ENCODE measurements around the gene TGFBR3L. TPM values are rescaled to one million over a fixed set of nuclear protein-coding genes. Genes with fewer than 3 reads are reported as not detected.

TGFBR3L gene
- 3.0 TPM for total RNA-seq
- long read RNA-seq, partial matches to known transcripts: 2 of 2 reads
- long read RNA-seq, other reads (novel, unspliced or antisense): 0 of 2 reads

- no peak for DNase-seq (ENCODE audit: low spot score)
- intact Hi-C loops (cut with DNase I): no loop called here
Observed at GRCh38 chr19:7914598-7915045, at the start of gene TGFBR3L. TGFBR3L (plus strand) TSS chr19:7914830.

GRCh38 chr19:7865262-7865911 lies 49.2 kb upstream of the TGFBR3L start:
- intact Hi-C loops (cut with DNase I): no loop called here

DNA sequence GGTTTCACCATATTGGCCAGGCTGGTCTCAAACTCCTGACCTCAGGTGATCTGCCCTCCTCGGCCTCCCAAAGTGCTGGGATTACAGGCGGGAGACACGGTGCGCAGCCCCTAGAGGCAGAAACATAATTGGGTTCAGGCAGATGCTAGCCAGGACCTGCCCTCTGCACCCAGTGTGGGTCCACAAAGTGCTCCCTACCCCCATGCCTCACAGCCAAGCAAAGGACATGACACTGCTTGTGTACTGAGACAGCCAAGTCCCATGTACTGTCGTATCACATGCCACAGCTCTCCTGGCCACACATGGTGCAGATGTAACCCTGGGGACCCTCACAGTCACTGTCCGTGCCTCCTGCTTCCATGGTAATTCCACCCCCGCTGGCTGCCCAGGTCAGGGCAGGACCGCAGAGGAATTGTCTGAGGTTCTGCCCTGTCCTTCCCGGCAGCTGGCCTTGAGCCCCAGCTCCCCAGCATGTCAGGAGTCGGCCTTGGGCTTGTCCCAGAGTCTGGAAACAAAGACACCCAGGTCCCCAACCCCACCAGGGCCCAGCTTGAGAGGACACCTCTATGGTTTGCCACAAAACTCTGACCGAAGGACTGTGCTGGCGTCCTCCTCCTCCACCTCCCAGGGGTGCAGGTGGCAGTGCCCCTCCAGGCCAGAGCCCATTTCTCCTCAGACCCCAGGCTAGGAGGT lies 48.1 kb upstream of the TGFBR3L start:
- intact Hi-C loops (cut with DNase I): no loop called here
- DNase-seq (ENCODE audit: low spot score): no peak

More at GRCh38 chr19:7865262-7865911, 49.2 kb upstream of the TGFBR3L start:
- DNase-seq (ENCODE audit: low spot score): no peak

GRCh38 chr19:7867092-7867844 lies 47.4 kb upstream of the TGFBR3L start:
- intact Hi-C loops (cut with DNase I): no loop called here
- DNase-seq (ENCODE audit: low spot score): no peak

GRCh38 chr19:7868326-7868670 lies 46.3 kb upstream of the TGFBR3L start:
- DNase-seq (ENCODE audit: low spot score): no peak
- intact Hi-C loops (cut with DNase I): no loop called here

DNA sequence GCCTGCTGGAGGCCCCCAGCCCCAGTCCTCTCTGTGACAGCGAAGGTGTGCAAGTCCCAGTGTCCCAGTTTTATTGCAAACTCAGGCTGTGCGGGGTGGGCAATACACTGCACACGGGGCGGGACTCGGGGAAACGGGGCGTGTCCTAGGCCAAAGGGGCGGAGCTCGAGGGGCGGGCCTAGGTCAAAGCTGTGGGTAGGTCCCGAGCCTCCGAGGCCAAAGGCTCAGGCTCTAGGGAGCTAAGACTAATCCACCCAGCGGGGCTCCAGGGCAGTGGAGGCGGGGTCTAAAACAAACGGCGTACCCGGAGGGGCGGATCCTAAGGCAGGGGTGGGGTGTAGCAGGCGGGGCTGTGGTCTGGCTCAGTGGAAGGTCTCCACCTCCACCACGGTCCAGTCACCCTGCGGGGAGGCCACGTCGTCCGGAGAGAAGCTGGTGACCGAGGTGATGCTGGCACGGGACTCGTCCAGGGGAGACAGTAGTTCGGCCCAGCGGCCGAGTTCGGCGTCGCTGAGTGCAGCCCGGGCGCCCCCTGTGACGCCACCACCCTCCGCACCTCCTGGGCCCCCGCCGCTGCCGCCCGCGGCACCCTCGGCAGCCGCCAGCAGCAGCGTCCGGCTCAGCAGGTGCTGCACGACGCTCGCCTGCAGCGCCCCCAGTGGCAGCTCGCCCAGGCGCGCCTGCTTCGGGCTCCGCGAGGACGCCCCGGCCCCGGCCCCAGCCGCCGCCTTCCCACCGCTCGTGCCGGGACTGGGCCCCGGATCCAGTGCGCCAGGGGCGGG lies 45.8 kb upstream of the TGFBR3L start:
- intact Hi-C loops (cut with DNase I): no loop called here
- DNase-seq (ENCODE audit: low spot score): no peak

DNA sequence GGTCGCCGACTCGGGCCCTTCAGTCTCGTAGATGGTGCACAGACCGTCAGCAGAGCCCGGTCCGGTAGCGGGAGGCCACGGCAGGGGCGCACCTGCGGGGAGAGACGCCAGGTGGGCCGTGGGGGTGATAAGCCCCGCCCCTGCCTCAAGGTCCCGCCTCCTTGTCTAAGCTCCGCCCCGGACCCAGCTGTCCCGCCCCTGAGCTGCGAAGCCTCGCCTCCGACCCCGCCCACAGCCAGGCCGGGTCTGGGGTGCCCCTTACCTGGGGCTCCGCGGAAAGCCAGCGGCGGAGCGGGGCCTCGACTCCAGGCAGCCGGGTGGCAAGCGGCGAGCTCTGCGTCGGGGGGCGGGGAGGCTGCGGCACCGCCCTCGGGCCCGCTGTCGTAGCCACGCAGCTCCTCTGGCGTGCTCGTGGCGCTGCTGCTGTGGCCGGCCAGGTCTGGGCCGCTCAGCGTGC lies 45.1 kb upstream of the TGFBR3L start:
- intact Hi-C loops (cut with DNase I): no loop called here
- no peak for DNase-seq (ENCODE audit: low spot score)

DNA sequence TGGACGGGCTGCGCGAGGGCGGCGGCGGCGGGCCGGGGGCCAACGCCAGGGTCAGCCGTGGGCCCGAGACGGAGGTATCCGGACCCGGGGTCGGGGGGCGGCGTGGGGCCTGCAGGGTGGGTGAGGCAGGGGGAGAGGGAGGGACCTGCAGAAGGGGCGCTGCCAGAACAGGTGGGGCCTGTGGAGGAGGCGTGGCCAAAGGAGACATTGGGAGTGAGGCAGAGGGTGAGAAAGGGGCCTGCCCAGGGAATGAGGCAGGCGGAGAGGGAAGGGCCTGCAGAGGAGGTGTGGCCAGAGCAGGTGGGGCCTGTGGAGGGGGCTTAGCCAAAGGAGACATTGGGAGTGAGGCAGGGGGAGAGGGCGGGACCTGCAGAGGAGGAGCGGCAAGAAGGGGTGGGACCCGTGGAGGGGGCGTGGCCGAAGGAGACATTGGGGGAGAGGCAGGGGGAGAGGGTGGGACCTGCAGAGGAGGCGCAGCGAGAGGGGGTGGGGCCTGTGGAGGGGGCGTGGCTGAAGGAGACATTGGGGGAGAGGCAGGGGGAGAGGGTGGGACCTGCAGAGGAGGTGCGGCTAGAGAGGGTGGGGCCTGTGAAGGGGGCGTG lies 44.6 kb upstream of the TGFBR3L start:
- DNase-seq (ENCODE audit: low spot score): no peak
- intact Hi-C loops (cut with DNase I): no loop called here

GRCh38 chr19:7870571-7871436 lies 43.8 kb upstream of the TGFBR3L start:
- DNase-seq (ENCODE audit: low spot score): no peak

DNA sequence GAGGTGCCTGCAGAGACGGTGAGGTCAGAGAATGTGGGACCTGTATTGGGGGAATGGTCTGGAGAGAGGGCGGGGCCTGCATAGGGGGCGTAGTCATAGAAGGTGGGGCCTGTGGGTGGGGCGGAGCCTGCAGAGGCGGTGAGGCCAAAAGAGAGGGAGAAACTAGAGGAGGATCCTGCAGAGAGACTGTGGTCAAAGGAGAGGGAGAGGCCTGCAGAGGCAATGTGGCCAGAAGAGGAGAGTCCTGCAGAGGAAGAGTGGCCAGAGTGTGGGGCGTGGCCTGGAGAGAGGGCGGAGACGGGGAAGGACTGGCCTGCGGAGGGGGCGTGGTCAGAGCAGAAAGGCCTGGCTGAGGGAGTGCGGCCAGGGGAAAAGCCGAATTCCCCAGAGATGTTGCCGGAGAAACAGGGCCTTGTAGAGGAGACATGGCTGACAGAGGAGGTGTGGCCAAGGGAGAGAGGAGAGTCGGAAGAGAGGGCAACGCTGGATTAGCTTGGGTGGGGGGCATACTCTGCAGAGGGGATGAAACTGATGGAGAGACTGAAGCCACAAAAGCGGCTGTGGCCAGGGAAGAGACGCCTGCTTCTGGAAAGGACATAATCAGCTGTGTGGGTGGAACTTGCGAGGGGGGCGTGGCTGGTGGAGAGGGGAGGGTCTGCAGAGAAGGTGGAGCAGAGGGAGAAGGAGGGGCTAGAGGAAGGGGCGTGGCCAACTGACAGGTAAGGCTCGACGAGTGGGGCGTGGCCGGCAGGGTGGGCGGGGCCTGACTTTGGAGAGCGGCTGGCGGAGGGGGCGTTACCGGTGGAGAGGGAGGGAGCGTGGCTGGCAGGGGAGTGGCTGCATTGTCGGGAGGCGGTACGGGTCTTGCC lies 43.0 kb upstream of the TGFBR3L start:
- peak; percentile 88 for DNase-seq (ENCODE audit: low spot score)
- intact Hi-C loops (cut with DNase I): no loop called here

More at GRCh38 chr19:7870571-7871436, 43.8 kb upstream of the TGFBR3L start:
- intact Hi-C loops (cut with DNase I): no loop called here

DNA sequence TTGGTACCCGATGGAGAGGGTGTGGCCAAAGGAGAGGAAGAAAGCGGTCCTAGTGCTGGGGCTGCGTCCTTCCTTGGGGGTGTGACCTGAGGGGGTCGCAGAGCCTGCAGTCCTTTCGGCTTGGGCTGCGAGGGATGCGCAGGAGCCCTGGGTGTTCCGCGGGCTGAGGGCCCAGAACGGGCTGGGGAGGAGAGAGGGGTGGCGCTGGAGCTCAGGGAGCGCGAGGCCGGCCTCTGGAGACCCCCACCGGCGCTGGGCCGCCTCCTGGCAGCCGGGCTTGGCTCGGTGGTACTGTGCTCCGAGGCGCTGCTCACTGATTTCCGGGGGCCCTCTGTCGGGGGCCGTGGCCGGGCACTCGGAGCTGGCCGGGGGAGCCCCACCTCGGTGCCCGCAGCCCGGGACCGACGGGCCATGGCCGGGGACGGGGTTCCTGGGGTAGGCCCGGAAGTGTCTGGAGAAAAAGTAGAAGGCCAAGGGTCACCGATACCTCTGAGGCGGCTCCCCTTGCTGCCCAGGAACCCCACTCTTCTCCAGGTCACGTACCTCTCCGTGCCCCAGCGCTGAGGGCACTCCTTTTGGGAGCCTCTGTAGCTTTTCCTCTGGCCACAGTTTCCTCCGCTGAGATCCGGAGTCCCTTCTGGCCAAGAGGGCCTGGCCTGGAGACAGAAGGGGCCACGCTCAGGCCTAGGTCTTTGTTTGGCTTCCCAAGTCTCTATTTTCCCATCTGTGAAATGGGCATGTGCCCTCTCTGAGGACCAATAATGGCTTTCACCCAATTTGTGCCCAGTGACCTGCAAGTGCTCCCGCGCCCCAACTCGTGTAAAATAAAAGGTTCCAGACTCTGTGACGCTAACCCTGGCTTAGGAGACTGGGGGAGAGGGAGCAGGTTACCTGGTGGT lies 42.1 kb upstream of the TGFBR3L start:
- intact Hi-C loops (cut with DNase I): no loop called here
- no peak for DNase-seq (ENCODE audit: low spot score)

- no peak for DNase-seq (ENCODE audit: low spot score)
- intact Hi-C loops (cut with DNase I): no loop called here
Observed at GRCh38 chr19:7873304-7874075, 41.1 kb upstream of the TGFBR3L start.

DNA sequence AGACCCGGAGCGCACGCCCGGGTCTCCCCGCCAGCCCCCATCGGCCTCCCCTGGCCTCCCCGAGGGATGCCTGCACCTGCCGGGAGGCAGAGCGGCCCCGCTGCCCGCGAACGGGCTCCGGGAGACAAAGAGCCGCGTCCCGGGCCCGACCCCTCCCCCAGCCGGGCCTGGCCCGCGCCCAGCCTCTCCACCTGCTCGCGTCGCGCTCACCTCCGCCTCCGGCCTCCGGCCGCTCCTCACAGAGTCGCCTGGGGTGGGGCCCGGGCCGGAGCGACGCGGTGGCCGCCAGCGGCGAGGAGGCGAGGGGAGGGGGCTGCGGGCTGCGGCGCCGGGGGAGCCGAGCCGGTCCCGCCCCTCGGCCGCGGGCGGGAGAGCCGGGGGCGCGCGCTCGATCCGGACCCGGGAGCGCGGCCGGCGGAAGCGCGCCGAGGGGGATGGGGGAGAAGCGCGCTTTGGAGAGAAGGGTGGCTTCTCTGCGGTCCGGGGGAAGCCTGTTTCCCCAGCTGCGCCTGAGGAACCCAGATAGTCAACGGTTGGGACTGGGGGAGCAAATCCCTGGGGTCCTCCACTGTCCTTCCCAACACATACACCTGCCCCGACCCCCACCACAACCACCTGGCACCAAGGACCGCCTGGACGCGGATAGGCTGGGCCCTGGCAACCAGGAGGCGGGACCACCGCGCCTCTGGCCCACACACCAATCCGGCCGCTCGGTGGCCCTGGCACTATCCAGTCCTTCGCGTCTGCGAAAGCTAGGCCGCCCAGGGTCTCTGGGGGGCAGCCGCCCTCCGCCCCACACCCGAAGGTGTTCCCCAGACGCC lies 40.3 kb upstream of the TGFBR3L start, which contains the start of gene PRR36:
Gene PRR36, minus strand, starts transcription at position 315 of the 821 bp plus-strand sequence. CDS start 701 bp downstream, outside the sequence.
- intact Hi-C loops (cut with DNase I): no loop called here

DNA sequence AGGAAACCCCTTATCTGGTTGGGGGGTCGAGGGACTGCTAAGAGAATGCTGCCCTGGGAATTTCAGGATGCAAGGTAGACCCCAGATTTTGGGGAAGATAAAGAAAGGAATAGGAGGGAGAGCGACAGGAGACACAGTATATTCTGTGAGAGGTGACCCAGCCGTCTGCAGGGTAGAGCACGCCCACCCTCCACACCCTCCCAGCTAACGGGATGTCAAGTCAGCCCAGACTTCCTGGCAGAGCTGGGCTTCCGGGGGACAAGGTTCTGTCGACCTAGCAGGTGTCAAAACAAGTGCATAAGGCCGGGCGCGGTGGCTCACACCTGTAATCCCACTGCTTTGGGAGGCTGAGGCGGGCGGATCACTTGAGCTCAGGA lies 39.7 kb upstream of the TGFBR3L start:
- DNase-seq (ENCODE audit: low spot score): no peak
- intact Hi-C loops (cut with DNase I): no loop called here

More for the DNA sequence above, 40.3 kb upstream of the TGFBR3L start, which contains the start of gene PRR36:
- DNase-seq (ENCODE audit: low spot score): no peak

All from cardiac septum (tissue), 1 donor.